ENCODE data around the gene CDH22. TPM values are rescaled to one million over a fixed set of nuclear protein-coding genes. Genes with fewer than 3 reads are reported as not detected.

The CDH22 gene
- total and polyA plus RNA-seq, 9 of the 15 experiments (the other 6 are each of a cell fraction or from before 2014, with no cell fraction given): 0.07 to 0.08 TPM; not detected in 7

- TF ChIP-seq, protein P1, sequence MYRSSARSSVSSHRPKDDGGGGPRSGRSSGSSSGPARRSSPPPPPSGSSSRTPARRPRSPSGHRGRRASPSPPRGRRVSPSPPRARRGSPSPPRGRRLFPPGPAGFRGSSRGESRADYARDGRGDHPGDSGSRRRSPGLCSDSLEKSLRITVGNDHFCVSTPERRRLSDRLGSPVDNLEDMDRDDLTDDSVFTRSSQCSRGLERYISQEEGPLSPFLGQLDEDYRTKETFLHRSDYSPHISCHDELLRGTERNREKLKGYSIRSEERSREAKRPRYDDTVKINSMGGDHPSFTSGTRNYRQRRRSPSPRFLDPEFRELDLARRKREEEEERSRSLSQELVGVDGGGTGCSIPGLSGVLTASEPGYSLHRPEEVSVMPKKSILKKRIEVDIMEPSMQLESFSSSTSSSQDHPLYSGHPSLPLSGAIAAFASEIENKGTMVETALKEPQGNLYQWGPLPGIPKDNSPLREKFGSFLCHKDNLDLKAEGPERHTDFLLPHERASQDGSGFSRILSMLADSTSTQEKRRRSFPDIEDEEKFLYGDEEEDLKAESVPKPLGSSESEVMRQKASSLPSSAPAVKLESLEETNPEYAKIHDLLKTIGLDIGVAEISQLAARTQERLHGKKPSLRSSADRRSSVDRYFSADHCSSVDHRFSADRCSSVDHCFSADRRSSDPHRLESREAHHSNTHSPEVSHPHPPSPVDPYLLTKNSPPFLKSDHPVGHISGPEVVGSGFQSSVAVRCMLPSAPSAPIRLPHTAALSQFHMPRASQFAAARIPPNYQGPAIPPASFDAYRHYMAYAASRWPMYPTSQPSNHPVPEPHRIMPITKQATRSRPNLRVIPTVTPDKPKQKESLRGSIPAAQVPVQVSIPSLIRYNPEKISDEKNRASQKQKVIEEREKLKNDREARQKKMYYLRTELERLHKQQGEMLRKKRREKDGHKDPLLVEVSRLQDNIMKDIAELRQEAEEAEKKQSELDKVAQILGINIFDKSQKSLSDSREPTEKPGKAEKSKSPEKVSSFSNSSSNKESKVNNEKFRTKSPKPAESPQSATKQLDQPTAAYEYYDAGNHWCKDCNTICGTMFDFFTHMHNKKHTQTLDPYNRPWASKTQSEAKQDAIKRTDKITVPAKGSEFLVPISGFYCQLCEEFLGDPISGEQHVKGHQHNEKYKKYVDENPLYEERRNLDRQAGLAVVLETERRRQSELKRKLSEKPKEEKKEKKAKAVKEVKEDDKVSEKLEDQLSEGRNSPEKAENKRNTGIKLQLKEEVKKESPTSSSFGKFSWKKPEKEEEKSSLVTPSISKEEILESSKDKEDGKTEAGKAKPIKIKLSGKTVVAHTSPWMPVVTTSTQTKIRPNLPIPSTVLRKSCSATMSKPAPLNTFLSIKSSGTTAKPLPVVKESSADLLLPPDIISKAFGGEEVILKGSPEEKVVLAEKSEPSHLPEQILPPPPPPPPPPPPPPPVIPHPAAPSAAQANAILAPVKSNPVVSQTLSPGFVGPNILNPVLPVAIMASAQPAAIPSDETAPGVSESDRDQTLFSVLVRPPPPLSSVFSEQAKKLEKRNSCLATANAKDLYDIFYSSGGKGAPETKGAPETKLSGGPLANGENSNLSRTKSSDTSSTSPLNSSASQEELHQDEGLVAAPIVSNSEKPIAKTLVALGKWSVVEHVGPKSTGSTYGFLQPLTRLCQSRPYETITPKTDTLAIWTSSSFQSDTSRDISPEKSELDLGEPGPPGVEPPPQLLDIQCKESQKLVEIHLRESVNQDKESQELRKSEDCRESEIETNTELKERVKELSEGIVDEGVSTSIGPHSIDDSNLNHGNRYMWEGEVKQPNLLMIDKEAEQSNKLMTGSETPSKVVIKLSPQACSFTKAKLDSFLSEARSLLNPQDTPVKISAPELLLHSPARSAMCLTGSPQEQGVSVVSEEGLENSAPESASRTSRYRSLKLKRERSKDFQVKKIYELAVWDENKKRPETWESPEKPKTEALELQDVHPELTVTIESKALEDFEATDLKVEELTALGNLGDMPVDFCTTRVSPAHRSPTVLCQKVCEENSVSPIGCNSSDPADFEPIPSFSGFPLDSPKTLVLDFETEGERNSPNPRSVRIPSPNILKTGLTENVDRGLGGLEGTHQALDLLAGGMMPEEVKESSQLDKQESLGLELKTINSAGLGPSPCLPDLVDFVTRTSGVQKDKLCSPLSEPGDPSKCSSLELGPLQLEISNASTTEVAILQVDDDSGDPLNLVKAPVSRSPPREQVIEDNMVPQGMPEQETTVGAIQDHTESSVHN (IDR thresholded peaks at IDR 0.05; ENCODE audit: borderline replicate concordance in 1 of 2, low read depth in 1 of 2): no peak
- no peak for TF ChIP-seq RBM14 (IDR thresholded peaks at IDR 0.05; ENCODE audit: borderline replicate concordance, insufficient read depth, low read depth, low read length)
- TF ChIP-seq SMAD4 (CRISPR knock-in tag; conservative IDR thresholded peaks at IDR 0.05): no peak
- TF ChIP-seq MAZ (CRISPR knock-in tag; conservative IDR thresholded peaks at IDR 0.05 in 1 of 2, IDR thresholded peaks at IDR 0.05 in 1 of 2): no peak
- TF ChIP-seq EWSR1 (IDR thresholded peaks at IDR 0.05; ENCODE audit: borderline replicate concordance, low read depth, partially characterized antibody): no peak
Observed at GRCh38 chr20:46311039-46311650, 2.8 kb upstream of the CDH22 start (continued).
